Smooth muscle cell (in vitro differentiated cells): ENCODE data around the gene CSNK1A1L. TPM values are rescaled to one million over a fixed set of nuclear protein-coding genes. Genes with fewer than 3 reads are reported as not detected.

ENCODE experiments used
- DNase-seq: peaks from one replicate; lab custom pipeline; 2025; ENCODE audit not compliant: unreplicated experiment; lab: John Stamatoyannopoulos, UW
- H2AFZ ChIP-seq: fragments of 200-600 bp; sonication (generic); 2 replicates; pipeline ENCODE4 v1.6.0; 2016; ENCODE audit warnings: antibody characterized with exemption, low read depth, mild to moderate bottlenecking
- H3F3A ChIP-seq: fragments of 200-600 bp; sonication (generic); 2 replicates; pipeline ENCODE4 v1.6.0; 2017; ENCODE audit warnings: antibody characterized with exemption, low read depth
- H3K27ac ChIP-seq: fragments of 200-600 bp; sonication (generic); 2 replicates; pipeline ENCODE4 v1.5.1; 2016; ENCODE audit warnings: low read depth, mild to moderate bottlenecking
- H3K27me3 ChIP-seq: fragments of 200-600 bp; sonication (generic); 2 replicates; pipeline ENCODE4 v1.6.1; 2016; ENCODE audit warnings: low read depth, mild to moderate bottlenecking
- H3K36me3 ChIP-seq: fragments of 200-600 bp; sonication (generic); 2 replicates; pipeline ENCODE4 v1.5.1; 2016; ENCODE audit warnings: low read depth
- H3K4me1 ChIP-seq: fragments of 200-600 bp; sonication (generic); 2 replicates; pipeline ENCODE4 v1.5.1; 2016; ENCODE audit warnings: low read depth
- H3K4me2 ChIP-seq: fragments of 200-600 bp; sonication (generic); 2 replicates; pipeline ENCODE4 v1.6.0; 2016; ENCODE audit warnings: mild to moderate bottlenecking
- H3K4me3 ChIP-seq: fragments of 200-600 bp; sonication (generic); 2 replicates; pipeline ENCODE4 v1.5.1; 2016; ENCODE audit warnings: mild to moderate bottlenecking
- H3K79me2 ChIP-seq: fragments of 200-600 bp; sonication (generic); 2 replicates; pipeline ENCODE4 v1.6.0; 2016; ENCODE audit warnings: low read depth, mild to moderate bottlenecking
- H3K9ac ChIP-seq: fragments of 200-600 bp; sonication (generic); 2 replicates; pipeline ENCODE4 v1.6.0; 2016; ENCODE audit warnings: low read depth
- H3K9me3 ChIP-seq: fragments of 200-600 bp; sonication (generic); replicated peaks from 2 replicates; pipeline ENCODE4 v1.5.1; 2016; ENCODE audit warnings: low read depth
- H4K20me1 ChIP-seq: fragments of 200-600 bp; sonication (generic); 2 replicates; pipeline ENCODE4 v1.6.0; 2016; ENCODE audit warnings: low read depth
- WGBS: methylation state at CpG from one replicate; pipeline ENCODE4 v1.1.7; 2016; ENCODE audit warnings: low lambda C conversion rate; 5-methylcytosine and 5-hydroxymethylcytosine counted together
- polyA plus RNA-seq: library from polyadenylated mRNA; unstranded; fragments of >200 nt; fragmentation: Nextera tagmentation; extraction: Ambion mirVana; gene quantifications from 2 replicates; pipeline ENCODE4 v1.2.1, GENCODE V29; 2016
- total RNA-seq: library from RNA; depleted of rRNA; stranded (reverse); fragments of >200 nt; gene quantifications from 2 replicates; pipeline ENCODE4 v1.2.3, GENCODE V29; 2014
- TF ChIP-seq, protein P1 (sequence below): fragments of 200-600 bp; sonication (generic); IDR thresholded peaks from 2 replicates; pipeline ENCODE4 v1.5.1; 2017; ENCODE audit warnings: borderline replicate concordance, mild to moderate bottlenecking, antibody characterized with exemption; ENCODE audit not compliant: insufficient read depth, poor library complexity, severe bottlenecking

The CSNK1A1L gene
- total RNA-seq (not detected in 2 replicates), polyA plus RNA-seq (not detected in 2 replicates)

DNA sequence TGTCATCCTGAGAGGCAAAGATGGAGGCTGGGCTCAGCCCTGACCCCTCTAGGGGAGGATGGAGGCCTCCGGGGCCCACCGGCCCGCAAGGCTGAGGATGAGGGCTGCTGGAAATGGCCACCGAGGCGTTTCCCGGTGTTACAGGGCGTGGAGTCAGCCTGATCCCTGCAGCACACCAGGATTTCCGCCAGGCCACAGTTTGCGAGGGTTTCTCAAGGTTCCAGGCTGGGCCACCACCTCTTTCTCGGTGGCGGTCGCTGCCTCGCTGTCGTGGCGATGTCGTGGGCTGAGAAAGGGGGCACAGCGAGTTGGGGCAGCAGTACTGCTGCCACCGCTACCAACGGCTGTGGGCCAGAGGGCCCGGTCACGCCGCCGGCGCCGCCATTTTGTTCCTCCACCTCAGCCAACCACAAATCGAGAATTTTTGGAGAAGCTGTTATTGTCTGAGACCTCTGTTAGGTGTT, at the start of gene CSNK1A1L:
CSNK1A1L (minus strand) TSS at position 414 of the 464 bp plus-strand sequence; CDS start at position 6, 408 bp downstream.
- Histone ChIP-seq H3K4me1 (no peaks in the 10 kb centered on the region), H3K9ac (no peak within 1 kb of the TSS), H3K27me3 (no peaks in the 10 kb centered on the region), H3F3A (no peaks in the 10 kb centered on the region), H3K27ac (no peak within 1 kb of the TSS), H2AFZ (peak within 1 kb of the TSS; percentile 21), H3K79me2 (no peaks in the 10 kb centered on the region), H3K9me3 (no peaks in the 10 kb centered on the region), H4K20me1 (no peaks in the 10 kb centered on the region), H3K36me3 (no peaks in the 10 kb centered on the region), H3K4me2 (no peak within 1 kb of the TSS), H3K4me3 (no peak within 1 kb of the TSS)
- 97% methylated on average over 26 of the region's 26 CpGs for WGBS
- DNase-seq: no peak
- TF ChIP-seq, protein P1, sequence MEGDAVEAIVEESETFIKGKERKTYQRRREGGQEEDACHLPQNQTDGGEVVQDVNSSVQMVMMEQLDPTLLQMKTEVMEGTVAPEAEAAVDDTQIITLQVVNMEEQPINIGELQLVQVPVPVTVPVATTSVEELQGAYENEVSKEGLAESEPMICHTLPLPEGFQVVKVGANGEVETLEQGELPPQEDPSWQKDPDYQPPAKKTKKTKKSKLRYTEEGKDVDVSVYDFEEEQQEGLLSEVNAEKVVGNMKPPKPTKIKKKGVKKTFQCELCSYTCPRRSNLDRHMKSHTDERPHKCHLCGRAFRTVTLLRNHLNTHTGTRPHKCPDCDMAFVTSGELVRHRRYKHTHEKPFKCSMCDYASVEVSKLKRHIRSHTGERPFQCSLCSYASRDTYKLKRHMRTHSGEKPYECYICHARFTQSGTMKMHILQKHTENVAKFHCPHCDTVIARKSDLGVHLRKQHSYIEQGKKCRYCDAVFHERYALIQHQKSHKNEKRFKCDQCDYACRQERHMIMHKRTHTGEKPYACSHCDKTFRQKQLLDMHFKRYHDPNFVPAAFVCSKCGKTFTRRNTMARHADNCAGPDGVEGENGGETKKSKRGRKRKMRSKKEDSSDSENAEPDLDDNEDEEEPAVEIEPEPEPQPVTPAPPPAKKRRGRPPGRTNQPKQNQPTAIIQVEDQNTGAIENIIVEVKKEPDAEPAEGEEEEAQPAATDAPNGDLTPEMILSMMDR: no peak

DNA sequence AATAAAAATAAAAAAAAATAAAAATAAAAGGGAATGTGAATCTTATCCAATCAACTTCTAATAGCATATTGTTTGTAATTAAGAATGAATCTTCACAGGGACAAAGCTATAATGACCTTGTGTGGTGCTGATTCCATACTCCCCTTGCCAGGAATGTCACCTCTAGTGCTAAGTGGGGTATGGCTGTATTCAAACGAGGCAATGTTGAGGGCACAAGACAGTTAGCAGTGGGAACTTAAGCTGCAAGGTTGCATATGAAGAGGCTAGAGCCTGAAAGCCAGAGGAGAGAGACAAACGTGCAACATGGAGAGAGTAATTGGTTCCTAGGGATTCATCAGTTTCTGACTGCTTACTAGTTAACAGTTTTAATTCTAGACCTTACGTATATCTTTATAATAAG, 43.9 kb upstream of the CSNK1A1L start:
- 64% methylated on average over 3 of the region's 3 CpGs for WGBS
- H3K36me3 ChIP-seq: no peaks in the 10 kb centered on the region
- H3F3A ChIP-seq: no peaks in the 10 kb centered on the region
- TF ChIP-seq, protein P1: no peak
- H3K9me3 ChIP-seq: no peaks in the 10 kb centered on the region
- no peaks in the 10 kb centered on the region for H3K4me1 ChIP-seq
- no peaks in the 10 kb centered on the region for H4K20me1 ChIP-seq
- no peak overlapping the region for H2AFZ ChIP-seq
- DNase-seq: no peak
- H3K4me3 ChIP-seq: no peak overlapping the region
- H3K4me2 ChIP-seq: no peak overlapping the region
- no peaks in the 10 kb centered on the region for H3K79me2 ChIP-seq
- no peak overlapping the region for H3K9ac ChIP-seq
- no peak overlapping the region for H3K27ac ChIP-seq
- no peaks in the 10 kb centered on the region for H3K27me3 ChIP-seq

DNA sequence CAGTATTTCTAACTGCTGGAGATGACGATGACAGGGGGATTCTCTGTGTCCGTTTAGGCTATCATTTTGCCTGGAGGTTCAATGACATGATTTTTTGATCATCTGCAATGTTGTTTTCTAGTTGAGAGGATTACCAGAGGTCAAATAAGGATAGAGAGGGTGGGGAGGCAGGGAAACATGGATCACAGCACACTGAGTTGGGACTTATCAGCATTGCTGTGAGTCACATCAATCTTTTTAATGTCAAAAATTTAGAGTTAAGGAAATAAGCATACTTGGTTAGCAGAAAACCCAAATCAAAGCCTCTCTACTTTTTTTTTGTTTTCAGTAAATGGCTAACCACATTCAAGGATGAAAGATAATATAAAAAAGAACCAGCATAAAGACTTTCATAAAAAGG, 43.0 kb upstream of the CSNK1A1L start:
- TF ChIP-seq, protein P1: no peak
- Histone ChIP-seq H3K9me3 (no peaks in the 10 kb centered on the region), H3K36me3 (no peaks in the 10 kb centered on the region), H4K20me1 (no peaks in the 10 kb centered on the region), H3K79me2 (no peaks in the 10 kb centered on the region), H3K27me3 (no peaks in the 10 kb centered on the region), H3K4me3 (no peak overlapping the region), H2AFZ (no peak overlapping the region), H3K4me1 (no peaks in the 10 kb centered on the region), H3K27ac (no peak overlapping the region), H3K4me2 (no peak overlapping the region), H3F3A (no peaks in the 10 kb centered on the region), H3K9ac (no peak overlapping the region)
- 80% methylated on average over 2 of the region's 2 CpGs for WGBS
- DNase-seq: no peak

DNA sequence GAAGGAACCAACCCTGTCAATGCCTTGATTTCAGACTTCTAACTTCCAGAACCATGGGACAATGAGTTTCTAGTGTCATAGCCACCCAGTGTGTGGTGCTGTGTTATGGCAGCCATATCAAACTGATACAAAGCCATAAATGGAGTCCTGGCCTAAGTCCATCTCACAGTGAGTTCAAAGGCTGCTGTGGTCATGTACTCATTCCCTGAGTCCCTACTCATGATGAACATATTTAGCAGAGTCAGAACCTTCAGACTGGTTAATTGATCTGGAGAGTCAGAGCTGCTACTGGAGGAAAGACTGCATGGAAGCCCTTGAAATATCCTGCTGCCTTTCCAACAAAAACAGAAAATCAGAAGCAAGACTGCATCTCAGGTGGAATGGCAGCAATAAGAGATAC, 39.2 kb upstream of the CSNK1A1L start:
- H3K79me2 ChIP-seq: no peaks in the 10 kb centered on the region
- no peaks in the 10 kb centered on the region for H3K27me3 ChIP-seq
- H3K9ac ChIP-seq: no peak overlapping the region
- no peak for DNase-seq
- no peaks in the 10 kb centered on the region for H3K9me3 ChIP-seq
- H3K4me3 ChIP-seq: no peak overlapping the region
- no peaks in the 10 kb centered on the region for H4K20me1 ChIP-seq
- no peak overlapping the region for H2AFZ ChIP-seq
- H3K4me1 ChIP-seq: no peaks in the 10 kb centered on the region
- H3F3A ChIP-seq: no peaks in the 10 kb centered on the region
- no peak overlapping the region for H3K27ac ChIP-seq
- H3K36me3 ChIP-seq: no peaks in the 10 kb centered on the region
- no peak overlapping the region for H3K4me2 ChIP-seq
- TF ChIP-seq, protein P1: no peak
